Measurements from ENCODE around the gene PDCD1LG2. TPM values are rescaled to one million over a fixed set of nuclear protein-coding genes. Genes with fewer than 3 reads are reported as not detected.

PDCD1LG2 gene
- total RNA-seq, 4 donors from 2014 or later, result 0.78 to 2.6 (median 1.6) TPM

- Histone ChIP-seq H3K9me3 (no peaks in the 10 kb centered on the region), H3K36me3 (no peaks in the 10 kb centered on the region), H3K4me3 (replicated peaks in 1 of 3) (no peak overlapping the region), H3K27me3 (no peaks in the 10 kb centered on the region), H3K4me1 (no peaks in the 10 kb centered on the region), H3K27ac (no peak overlapping the region)
- DNase-seq, result no peak
- intact Hi-C loops (cut with DNase I), result no loop called here
- 94 to 96% methylated on average over 4 of the region's 4 CpGs for WGBS, 2 donors
- TF ChIP-seq POLR2A (IDR thresholded peaks at IDR 0.05), result no peak
Observed at GRCh38 chr9:5480919-5481318, 29.4 kb upstream of the PDCD1LG2 start.

- H3K4me3 ChIP-seq (replicated peaks in 1 of 3), result no peak overlapping the region
- 92 to 94% methylated on average over 5 of the region's 5 CpGs for WGBS, 2 donors
- no peaks in the 10 kb centered on the region for H3K36me3 ChIP-seq
- no peak for TF ChIP-seq POLR2A (IDR thresholded peaks at IDR 0.05)
- no peak for TF ChIP-seq CTCF (IDR thresholded peaks at IDR 0.05)
- H3K4me1 ChIP-seq, result no peaks in the 10 kb centered on the region
- H3K9me3 ChIP-seq, result no peaks in the 10 kb centered on the region
- intact Hi-C loops (cut with DNase I), result no loop called here
- H3K27ac ChIP-seq, result no peak overlapping the region
- H3K27me3 ChIP-seq, result no peaks in the 10 kb centered on the region
- no peak for DNase-seq
Observed at GRCh38 chr9:5481322-5482040, 28.9 kb upstream of the PDCD1LG2 start.

GRCh38 chr9:5482194-5482593 is 28.1 kb upstream of the PDCD1LG2 start:
- 90 to 91% methylated on average over 8 of the region's 8 CpGs for WGBS, 2 donors
- H3K27me3 ChIP-seq, result no peaks in the 10 kb centered on the region
- no peaks in the 10 kb centered on the region for H3K4me1 ChIP-seq
- DNase-seq, result no peak
- H3K27ac ChIP-seq, result no peak overlapping the region
- H3K4me3 ChIP-seq (replicated peaks in 1 of 3), result no peak overlapping the region
- no peak for TF ChIP-seq CTCF (IDR thresholded peaks at IDR 0.05)
- no peak for TF ChIP-seq POLR2A (IDR thresholded peaks at IDR 0.05)
- no peaks in the 10 kb centered on the region for H3K36me3 ChIP-seq
- no peaks in the 10 kb centered on the region for H3K9me3 ChIP-seq
- intact Hi-C loops (cut with DNase I), result no loop called here

- H3K9me3 ChIP-seq, result no peaks in the 10 kb centered on the region
- H3K4me1 ChIP-seq, result no peaks in the 10 kb centered on the region
- TF ChIP-seq CTCF (IDR thresholded peaks at IDR 0.05) (no peak), POLR2A (IDR thresholded peaks at IDR 0.05) (no peak)
- intact Hi-C loops (cut with DNase I), result no loop called here
- WGBS, 2 donors, result 94 to 96% methylated on average over 2 of the region's 2 CpGs
- DNase-seq, result no peak
- no peaks in the 10 kb centered on the region for H3K36me3 ChIP-seq
- H3K27me3 ChIP-seq, result no peaks in the 10 kb centered on the region
- no peak overlapping the region for H3K27ac ChIP-seq
- no peak overlapping the region for H3K4me3 ChIP-seq (replicated peaks in 1 of 3)
Observed at GRCh38 chr9:5483306-5483705, 27.0 kb upstream of the PDCD1LG2 start.

- H3K4me3 ChIP-seq (replicated peaks in 1 of 3), result no peak overlapping the region
- TF ChIP-seq CTCF (IDR thresholded peaks at IDR 0.05) (no peak), POLR2A (IDR thresholded peaks at IDR 0.05) (no peak)
- H3K36me3 ChIP-seq, result no peaks in the 10 kb centered on the region
- intact Hi-C loops (cut with DNase I), result no loop called here
- DNase-seq, result no peak
- 91 to 94% methylated on average over 5 of the region's 5 CpGs for WGBS, 2 donors
- no peaks in the 10 kb centered on the region for H3K9me3 ChIP-seq
- no peak overlapping the region for H3K27ac ChIP-seq
- H3K27me3 ChIP-seq, result no peaks in the 10 kb centered on the region
- no peaks in the 10 kb centered on the region for H3K4me1 ChIP-seq
Observed at GRCh38 chr9:5485378-5486085, 24.8 kb upstream of the PDCD1LG2 start.

All from thyroid gland (tissue), 4 donors.